GM12891 (cell line): ENCODE data around the gene AMIGO3.

Experiments
- DNase-seq: peaks from one replicate; pipeline ENCODE4 v3.0.0; 2011; ENCODE audit warnings: low spot score; ENCODE audit not compliant: insufficient read length
- FAIRE-seq: peaks from 2 replicates; lab custom pipeline; 2011; peaks lifted over from hg19 to GRCh38; lab: Jason Lieb, UNC
- PAX5 ChIP-seq: IDR thresholded peaks from 2 replicates; pipeline ENCODE4 v1.6.1; 2011; ENCODE audit warnings: low read length, moderate library complexity, mild to moderate bottlenecking; ENCODE audit not compliant: insufficient read depth, severe bottlenecking
- POLR2A ChIP-seq: IDR thresholded peaks from 2 replicates; pipeline ENCODE4 v1.6.1; 2011; ENCODE audit warnings: low read depth, low read length, control low read depth
- POLR2AphosphoS5 ChIP-seq: IDR thresholded peaks from 2 replicates; pipeline ENCODE4 v1.6.1; 2011; ENCODE audit warnings: low read depth, low read length, control low read depth
- POU2F2 ChIP-seq: IDR thresholded peaks from 2 replicates; pipeline ENCODE4 v1.6.1; 2011; ENCODE audit warnings: low read depth, mild to moderate bottlenecking, control low read depth, low read length, moderate library complexity
- SPI1 ChIP-seq: IDR thresholded peaks from 2 replicates; pipeline ENCODE4 v1.6.1; 2011; ENCODE audit warnings: low read depth, low read length, control low read depth
- TAF1 ChIP-seq: IDR thresholded peaks from 2 replicates; pipeline ENCODE4 v1.6.1; 2011; ENCODE audit warnings: low read depth, low read length, control low read depth

AMIGO3 gene

GRCh38 chr3:49727154-49727923, 7.9 kb upstream of the AMIGO3 start:
- TF ChIP-seq POLR2AphosphoS5 (no peak), SPI1 (no peak), POLR2A (no peak), PAX5 (no peak), TAF1 (no peak), POU2F2 (no peak)
- DNase-seq (no peak), FAIRE-seq (no peak)

GRCh38 chr3:49725906-49726681, 6.6 kb upstream of the AMIGO3 start:
- DNase-seq (no peak), FAIRE-seq (no peak)
- TF ChIP-seq TAF1 (no peak), POLR2A (no peak), POLR2AphosphoS5 (no peak), SPI1 (no peak), POU2F2 (no peak), PAX5 (no peak)

- no peak for DNase-seq
- no peak for FAIRE-seq
- no peak for TF ChIP-seq TAF1
- no peak for TF ChIP-seq SPI1
- 0 out of 2 replicates have a peak, but pooled peaks have one; percentile 13 for TF ChIP-seq POLR2AphosphoS5
Observed at GRCh38 chr3:49724586-49724985, 5.1 kb upstream of the AMIGO3 start.

GRCh38 chr3:49723628-49724551, 4.4 kb upstream of the AMIGO3 start, which contains the start of gene GMPPB:
TSS of gene GMPPB (minus strand) at chr3:49723951. CDS start at chr3:49723726, 225 bp downstream.
- peak; percentile 99 for FAIRE-seq
- peak; percentile 97 for DNase-seq
- peak; percentile 61 for TF ChIP-seq SPI1
- peak; percentile 61 for TF ChIP-seq POLR2A
- TF ChIP-seq TAF1: no peak; the same call in 1 of the 2 replicates
- peak; percentile 47 for TF ChIP-seq PAX5
- no peak for TF ChIP-seq POU2F2
- peak; percentile 18; the same call in 1 of the 2 replicates for TF ChIP-seq POLR2AphosphoS5

GRCh38 chr3:49723296-49723627, 3.8 kb upstream of the AMIGO3 start:
- DNase-seq (no peak), FAIRE-seq (no peak)
- TF ChIP-seq POU2F2 (no peak), POLR2A (peak; percentile 35; the same call in 1 of the 2 replicates), POLR2AphosphoS5 (peak; percentile 46), TAF1 (no peak; the same call in 1 of the 2 replicates)

- DNase-seq: no peak
- no peak for TF ChIP-seq SPI1
- TF ChIP-seq POU2F2: 0 out of 2 replicates have a peak, but pooled peaks have one; percentile 12
- no peak; the same call in 1 of the 2 replicates for TF ChIP-seq POLR2A
- TF ChIP-seq PAX5: no peak
- TF ChIP-seq POLR2AphosphoS5: peak; percentile 4
- TF ChIP-seq TAF1: no peak
- no peak for FAIRE-seq
Observed at GRCh38 chr3:49722896-49723295, 3.4 kb upstream of the AMIGO3 start.

- DNase-seq (no peak), FAIRE-seq (peak; percentile 78)
- no peak for TF ChIP-seq POLR2A
- TF ChIP-seq PAX5: no peak
- TF ChIP-seq POLR2AphosphoS5: peak; percentile 56; the same call in 1 of the 2 replicates
Observed at GRCh38 chr3:49721896-49722781, 2.7 kb upstream of the AMIGO3 start.

GRCh38 chr3:49721596-49721895, 2.1 kb upstream of the AMIGO3 start:
- DNase-seq: no peak
- no peak for FAIRE-seq
- no peak for TF ChIP-seq PAX5
- TF ChIP-seq TAF1: no peak
- TF ChIP-seq POU2F2: no peak
- no peak for TF ChIP-seq SPI1
- TF ChIP-seq POLR2A: no peak
- TF ChIP-seq POLR2AphosphoS5: no peak
